ENCODE results near the gene INAFM2. TPM values are rescaled to one million over a fixed set of nuclear protein-coding genes. Genes with fewer than 3 reads are reported as not detected.

Gene INAFM2
- total and polyA plus RNA-seq, 2 donors (not counting 1 experiment from before 2014, with no cell fraction given), result 8.9 to 11.0 TPM

GRCh38 chr15:40306908-40307307, 16.6 kb upstream of the INAFM2 start:
- no peaks in the 10 kb centered on the region for H3K9me3 ChIP-seq (ENCODE audit: control insufficient read depth, insufficient read depth, low read depth, low read length)
- no peak overlapping the region for H3K9ac ChIP-seq (ENCODE audit: insufficient read depth, low read length)
- H3K36me3 ChIP-seq (ENCODE audit: control insufficient read depth, insufficient read depth, low read length), result no peaks in the 10 kb centered on the region
- no peak for DNase-seq (ENCODE audit: low read depth in 2 of 2)
- H3K27ac ChIP-seq (ENCODE audit: insufficient read depth, low read length), result no peak overlapping the region
- H3K4me2 ChIP-seq (ENCODE audit: extremely low read depth, insufficient read depth, low read length), result no peak overlapping the region
- no peaks in the 10 kb centered on the region for H3K79me2 ChIP-seq (ENCODE audit: control insufficient read depth, insufficient read depth, low read length)
- H4K20me1 ChIP-seq (ENCODE audit: control insufficient read depth, extremely low read depth, insufficient read depth, low read length), result no peaks in the 10 kb centered on the region
- H3K4me1 ChIP-seq (ENCODE audit: control insufficient read depth, extremely low read depth, insufficient read depth, low read length), result no peaks in the 10 kb centered on the region
- H2AFZ ChIP-seq (ENCODE audit: low read length), result no peak overlapping the region
- H3K27me3 ChIP-seq (ENCODE audit: control insufficient read depth, insufficient read depth, low read length), result peaks cover 27% of the 10 kb centered on the region
- no peak overlapping the region for H3K4me3 ChIP-seq (replicated peaks in 1 of 4; ENCODE audit: control extremely low read depth in 1 of 4, insufficient read depth in 1 of 4, low read depth in 3 of 4, low read length in 4 of 4)
- no peak for TF ChIP-seq EZH2 (IDR thresholded peaks at IDR 0.05; ENCODE audit: low read length, missing control alignments)
- TF ChIP-seq CTCF (conservative IDR thresholded peaks at IDR 0.05 in 1 of 2, IDR thresholded peaks at IDR 0.05 in 1 of 2; ENCODE audit: low read depth in 1 of 2, low read length in 2 of 2), result no peak

GRCh38 chr15:40307421-40308211, 15.9 kb upstream of the INAFM2 start, which contains the start of gene PLCB2:
PLCB2 (minus strand) TSS chr15:40307935; CDS start chr15:40307672, 263 bp downstream.
- no peak within 1 kb of the TSS for H3K9ac ChIP-seq (ENCODE audit: insufficient read depth, low read length)
- peaks cover 30% of the 10 kb centered on the region for H3K27me3 ChIP-seq (ENCODE audit: control insufficient read depth, insufficient read depth, low read length)
- no peak within 1 kb of the TSS for H3K4me3 ChIP-seq (replicated peaks in 1 of 4; ENCODE audit: control extremely low read depth in 1 of 4, insufficient read depth in 1 of 4, low read depth in 3 of 4, low read length in 4 of 4)
- H3K27ac ChIP-seq (ENCODE audit: insufficient read depth, low read length), result no peak within 1 kb of the TSS
- TF ChIP-seq CTCF (conservative IDR thresholded peaks at IDR 0.05 in 1 of 2, IDR thresholded peaks at IDR 0.05 in 1 of 2; ENCODE audit: low read depth in 1 of 2, low read length in 2 of 2) (peak in 1 of 2 donors; percentile 29), EZH2 (IDR thresholded peaks at IDR 0.05; ENCODE audit: low read length, missing control alignments) (no peak)
- no peaks in the 10 kb centered on the region for H3K36me3 ChIP-seq (ENCODE audit: control insufficient read depth, insufficient read depth, low read length)
- H3K4me1 ChIP-seq (ENCODE audit: control insufficient read depth, extremely low read depth, insufficient read depth, low read length), result no peaks in the 10 kb centered on the region
- H3K9me3 ChIP-seq (ENCODE audit: control insufficient read depth, insufficient read depth, low read depth, low read length), result no peaks in the 10 kb centered on the region
- H3K4me2 ChIP-seq (ENCODE audit: extremely low read depth, insufficient read depth, low read length), result no peak within 1 kb of the TSS
- H3K79me2 ChIP-seq (ENCODE audit: control insufficient read depth, insufficient read depth, low read length), result no peaks in the 10 kb centered on the region
- no peaks in the 10 kb centered on the region for H4K20me1 ChIP-seq (ENCODE audit: control insufficient read depth, extremely low read depth, insufficient read depth, low read length)
- no peak within 1 kb of the TSS for H2AFZ ChIP-seq (ENCODE audit: low read length)
- DNase-seq (ENCODE audit: low read depth in 2 of 2), result no peak

- Histone ChIP-seq H3K27me3 (ENCODE audit: control insufficient read depth, insufficient read depth, low read length) (peaks cover 30% of the 10 kb centered on the region), H3K27ac (ENCODE audit: insufficient read depth, low read length) (no peak overlapping the region)
- TF ChIP-seq CTCF (conservative IDR thresholded peaks at IDR 0.05 in 1 of 2, IDR thresholded peaks at IDR 0.05 in 1 of 2; ENCODE audit: low read depth in 1 of 2, low read length in 2 of 2) (no peak), EZH2 (IDR thresholded peaks at IDR 0.05; ENCODE audit: low read length, missing control alignments) (no peak)
Measured at GRCh38 chr15:40309344-40309862, 14.1 kb upstream of the INAFM2 start.

More at GRCh38 chr15:40309344-40309862, 14.1 kb upstream of the INAFM2 start:
- Histone ChIP-seq H3K4me1 (ENCODE audit: control insufficient read depth, extremely low read depth, insufficient read depth, low read length) (no peaks in the 10 kb centered on the region), H3K4me2 (ENCODE audit: extremely low read depth, insufficient read depth, low read length) (no peak overlapping the region), H3K9ac (ENCODE audit: insufficient read depth, low read length) (no peak overlapping the region), H3K79me2 (ENCODE audit: control insufficient read depth, insufficient read depth, low read length) (no peaks in the 10 kb centered on the region), H2AFZ (ENCODE audit: low read length) (no peak overlapping the region), H3K9me3 (ENCODE audit: control insufficient read depth, insufficient read depth, low read depth, low read length) (no peaks in the 10 kb centered on the region), H4K20me1 (ENCODE audit: control insufficient read depth, extremely low read depth, insufficient read depth, low read length) (no peaks in the 10 kb centered on the region), H3K4me3 (replicated peaks in 1 of 4; ENCODE audit: control extremely low read depth in 1 of 4, insufficient read depth in 1 of 4, low read depth in 3 of 4, low read length in 4 of 4) (no peak overlapping the region), H3K36me3 (ENCODE audit: control insufficient read depth, insufficient read depth, low read length) (no peaks in the 10 kb centered on the region)
- DNase-seq (ENCODE audit: low read depth in 2 of 2), result no peak
